Gastroesophageal sphincter (tissue), 2 donors: ENCODE data around the gene C1orf74.

Experiments used
- EP300 ChIP-seq: sonication (generic); formaldehyde crosslinking; IDR thresholded peaks from one replicate; pipeline ENCODE4 v1.6.1; 2017; ENCODE audit warnings: antibody characterized with exemption, mild to moderate bottlenecking
- POLR2A ChIP-seq, 2 donors: fragments of 450-650 bp; IDR thresholded peaks; one replicate each; pipeline ENCODE4 v1.6.1; 2017; ENCODE audit warnings: antibody characterized with exemption in 2 of 2, mild to moderate bottlenecking in 2 of 2, moderate library complexity in 1 of 2

DNA sequence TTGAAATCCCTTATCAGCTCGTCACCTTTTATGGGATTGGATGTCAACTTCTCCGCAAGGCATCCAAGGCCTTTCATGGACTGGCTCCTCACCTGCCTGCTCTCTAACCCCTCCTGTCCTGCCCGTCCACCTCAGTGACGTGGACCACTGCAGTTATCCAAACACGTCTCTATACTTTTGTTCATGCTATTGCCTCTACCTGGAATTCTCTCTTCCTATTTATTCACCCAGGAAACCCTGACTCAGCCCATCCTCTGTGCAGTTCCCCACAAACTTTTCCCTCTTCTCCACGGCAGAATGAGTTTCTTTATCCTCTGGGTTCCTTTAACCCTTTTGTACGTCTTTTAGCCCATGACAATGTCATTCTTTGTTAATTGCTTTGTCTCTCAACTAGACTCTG lies 38.3 kb upstream of the C1orf74 start:
- TF ChIP-seq POLR2A (IDR thresholded peaks at IDR 0.05) (no peak), EP300 (no peak)
